Heart left ventricle (tissue), 16 donors: ENCODE results near the gene PCDHGA6. TPM values are rescaled to one million over a fixed set of nuclear protein-coding genes. Genes with fewer than 3 reads are reported as not detected.

Experiments used
- ATAC-seq, 4 donors: fragments of 200-7000 bp; cut with Tn5 transposase; one replicate each; pipeline ENCODE4 v1.9.1; 2020 to 2022; ENCODE audit warnings: moderate library complexity in 4 of 4, mild to moderate bottlenecking in 3 of 4, moderate number of reproducible peaks in 1 of 4
- DNase-seq, 5 donors: peaks; one replicate each; pipeline ENCODE4 v3.0.0-alpha.2; 2020
- H3K27ac ChIP-seq, 12 donors: fragments of 200-600 bp; sonication (generic) in 4 of 12; one replicate each; pipeline versions ENCODE4 v1.5.0 to v1.8.0; 2016 to 2022; ENCODE audit warnings: mild to moderate bottlenecking in 2 of 12
- H3K27me3 ChIP-seq, 9 donors: fragments of 200-600 bp; sonication (generic) in 2 of 9; one replicate each; pipeline versions ENCODE4 v1.5.1 to v1.8.0; 2016 to 2022; ENCODE audit warnings: mild to moderate bottlenecking in 3 of 9
- H3K36me3 ChIP-seq, 9 donors: fragments of 200-600 bp; sonication (generic) in 2 of 9; one replicate each; pipeline versions ENCODE4 v1.5.0 to v1.8.0; 2018 to 2022; ENCODE audit warnings: mild to moderate bottlenecking in 2 of 9
- H3K4me1 ChIP-seq, 12 donors: fragments of 200-600 bp; sonication (generic) in 4 of 12; one replicate each; pipeline versions ENCODE4 v1.5.0 to v1.8.0; 2016 to 2022; ENCODE audit warnings: mild to moderate bottlenecking in 3 of 12
- H3K4me3 ChIP-seq, 12 donors: fragments of 200-600 bp; sonication (generic) in 4 of 12; one replicate each; pipeline versions ENCODE4 v1.5.0 to v1.8.0; 2017 to 2022; ENCODE audit warnings: mild to moderate bottlenecking in 9 of 12, moderate library complexity in 4 of 12
- H3K9me3 ChIP-seq, 12 donors: fragments of 200-600 bp; sonication (generic) in 4 of 12; one replicate each; pipeline versions ENCODE4 v1.5.0 to v1.8.0; 2016 to 2022; ENCODE audit warnings: mild to moderate bottlenecking in 1 of 12
- CTCF ChIP-seq, 12 donors: fragments of 200-600 bp; sonication (generic) in 4 of 12; IDR thresholded peaks; one replicate each; pipeline versions ENCODE4 v1.5.0 to v1.8.0; 2018 to 2022; ENCODE audit warnings: antibody characterized with exemption in 12 of 12, mild to moderate bottlenecking in 5 of 12
- POLR2A ChIP-seq, 2 donors: fragments of 450-650 bp; IDR thresholded peaks; one replicate each; pipeline ENCODE4 v1.6.1; 2017; ENCODE audit warnings: antibody characterized with exemption in 2 of 2, mild to moderate bottlenecking in 2 of 2, moderate library complexity in 2 of 2
- WGBS, 4 donors: extraction: QIAGEN DNeasy Blood & Tissue Kit in 2 of 4; methylation state at CpG; one replicate each; pipeline versions ENCODE4 v1.1.5 to v1.1.7; 2013 to 2018; 5-methylcytosine and 5-hydroxymethylcytosine counted together
- intact Hi-C, 10 donors: fragments of 100-400 bp; cut with DNase I; formaldehyde crosslinking; loops; one replicate each; pipeline versions ENCODE4 v1.11.1 to v1.14.2; 2022
- polyA plus RNA-seq, 2 donors: library from polyadenylated mRNA; stranded (reverse); fragments of 200-250 nt; gene quantifications; one replicate each; pipeline ENCODE4 v1.2.3, GENCODE V29; 2013
- total RNA-seq, 9 donors: library from RNA; depleted of rRNA in 2 of 9; stranded (reverse); fragments of >200 nt in 2 of 9; fragmentation: NEBNext Ultra II Directional in 3 of 9; extraction: Animal tissue kit (Norgen Biotek cat#: 25700) in 3 of 9; gene quantifications; one replicate each; pipeline versions ENCODE4 v1.1.0 to v1.2.4, GENCODE V29; 2016 to 2023
- donor health status: ischemic (EF 13 %, LVEDD 7.1; RV severe dilation, severe dysfunction).
- donor health status: healthy with polysubstance abuse.
- donor health status: DM: no; HTN: yes; CAD: no.
- donor health status: DM: no; HTN: no; CAD: no.
- donor health status: ischemic (EF 25% LVEDD 6.9; RV normal size, moderate dysfunction).
- donor health status: ischemic (EF 25% LVEDD 5.7; RV mildly dilated, moderate dysfunction).
- donor health status: healthy.
- donor health status: DM: yes; HTN: yes; CAD: no.
- donor health status: ischemic (EF 35%, LVEDD 5.7; RV mildly dilated, moderate dysfunction).
- donor health status: nonischemic (EF 11% LVEDD 7.7; RV severe dilation, severe dysfunction).
- donor health status: DM: yes; HTN: yes; CAD: no.
- donor health status: PGD.
- donor health status: ischemic (EF 29% LVEDD 5.4; RV normal size, mild dysfunction).
- donor health status: nonischemic (EF 23%, LVEDD 6.1; RV moderate dilation, normal function).

PCDHGA6 gene
- total and polyA plus RNA-seq, 11 donors: 2.2 to 10.3 (median 7.4) TPM

GRCh38 chr5:141363952-141364660 is 9.6 kb upstream of the PCDHGA6 start, which contains the start of gene PCDHGA5:
Gene PCDHGA5, plus strand, starts transcription at chr5:141364162. Its CDS starts 169 bp downstream, at chr5:141364331.
- peaks cover 0 to 98% (median 77%) of the 10 kb centered on the region in 12 donors for H3K9me3 ChIP-seq
- TF ChIP-seq CTCF (IDR thresholded peaks at IDR 0.05) (peak in 6 of 12 donors; percentile 5 to 22 (median 17)), POLR2A (IDR thresholded peaks at IDR 0.05) (no peak)
- peak within 1 kb of the TSS in 9 of 12 donors; percentile 2 to 34 (median 19) for H3K4me3 ChIP-seq
- H3K27me3 ChIP-seq: peaks cover 0 to 46% (median 0%) of the 10 kb centered on the region in 9 donors
- intact Hi-C loops: loop anchor here in 3 of 10 donors (5.0 to 10.0 kb wide), 2 partner anchors 48 to 51 kb away; partner anchors contain the start of genes PCDHGA10 (in 3 of the 3) and PCDHGB7 (in 2 of the 3)
- ATAC-seq (peak; percentile 21 to 66 (median 52)), DNase-seq (peak in 1 of 5 donors; percentile 24)
- peaks cover 0 to 18% (median 0%) of the 10 kb centered on the region in 12 donors for H3K4me1 ChIP-seq
- peak within 1 kb of the TSS in 1 of 12 donors; percentile 14 for H3K27ac ChIP-seq
- peaks cover 0 to 11% (median 0%) of the 10 kb centered on the region in 9 donors for H3K36me3 ChIP-seq
- 23 to 32% (median 27%) methylated on average over 29 to 34 of the region's 34 CpGs for WGBS, 4 donors

- 38 to 58% (median 47%) methylated on average over 26 to 46 of the region's 46 CpGs for WGBS, 4 donors
- H3K27me3 ChIP-seq: peaks cover 0 to 50% (median 0%) of the 10 kb centered on the region in 9 donors
- intact Hi-C loops: loop anchor here in 2 of 10 donors (10.0 kb wide), 1 partner anchor 49 kb away; the partner anchor contains the start of genes PCDHGA10 (in 2 of the 2) and PCDHGB7 (in 2 of the 2)
- H3K9me3 ChIP-seq: peaks cover 0 to 98% (median 62%) of the 10 kb centered on the region in 12 donors
- no peak for ATAC-seq
- H3K36me3 ChIP-seq: peaks cover 0 to 10% (median 0%) of the 10 kb centered on the region in 9 donors
- no peak overlapping the region for H3K4me3 ChIP-seq
- H3K4me1 ChIP-seq: peaks cover 0 to 30% (median 0%) of the 10 kb centered on the region in 12 donors
- TF ChIP-seq POLR2A (IDR thresholded peaks at IDR 0.05) (no peak), CTCF (IDR thresholded peaks at IDR 0.05) (no peak)
- DNase-seq: no peak
- no peak overlapping the region for H3K27ac ChIP-seq
Measured at GRCh38 chr5:141366016-141366896, 7.4 kb upstream of the PCDHGA6 start.

GRCh38 chr5:141369994-141370848 is 3.5 kb upstream of the PCDHGA6 start, which contains the start of gene PCDHGB3:
Gene PCDHGB3, plus strand, starts transcription at chr5:141370242. Its CDS starts 153 bp downstream, at chr5:141370395.
- ATAC-seq: peak; percentile 75 to 92 (median 89)
- Histone ChIP-seq H3K36me3 (peaks cover 0 to 36% (median 0%) of the 10 kb centered on the region in 9 donors), H3K9me3 (peaks cover 0 to 100% (median 62%) of the 10 kb centered on the region in 12 donors), H3K27ac (peak within 1 kb of the TSS in 6 of 12 donors; percentile 16 to 53 (median 44)), H3K27me3 (peaks cover 0 to 50% (median 0%) of the 10 kb centered on the region in 9 donors), H3K4me1 (peaks cover 0 to 31% (median 2%) of the 10 kb centered on the region in 12 donors), H3K4me3 (peak within 1 kb of the TSS in 9 of 12 donors; percentile 22 to 44 (median 38))
- WGBS, 4 donors: 22 to 39% (median 27%) methylated on average over 30 to 32 of the region's 32 CpGs
- peak in 3 of 5 donors; percentile 40 to 70 (median 62) for DNase-seq
- peak in 11 of 12 donors; percentile 15 to 55 (median 38) for TF ChIP-seq CTCF (IDR thresholded peaks at IDR 0.05)
- no peak for TF ChIP-seq POLR2A (IDR thresholded peaks at IDR 0.05)
- intact Hi-C loops: loop anchor here in 2 of 10 donors (10.0 kb wide), 1 partner anchor 45 kb away; the partner anchor contains the start of genes PCDHGA10 (in 2 of the 2) and PCDHGB7 (in 2 of the 2)
